Lung microvascular endothelial cell (primary cell): Measurements from ENCODE around the gene LMBR1L. TPM values are rescaled to one million over a fixed set of nuclear protein-coding genes. Genes with fewer than 3 reads are reported as not detected.
A peak's percentile ranks its signal among the peaks of the same experiment; 100 is the strongest.
"Not testable (repeated sequence)": the region's sequence is repeated elsewhere in the genome, so short reads cannot be mapped to it uniquely, and the experiment has no call there.

Source experiments
- DNase-seq, 2 donors: peaks; one replicate each; pipeline versions ENCODE4 v3.0.0 to v3.0.0-alpha.2; 2010; ENCODE audit warnings: low read depth in 2 of 2
- total RNA-seq: library from RNA; depleted of rRNA; stranded (reverse); fragments of >200 nt; gene quantifications from 2 replicates; pipeline ENCODE4 v1.2.1, GENCODE V29; 2014

Gene LMBR1L, protein sequence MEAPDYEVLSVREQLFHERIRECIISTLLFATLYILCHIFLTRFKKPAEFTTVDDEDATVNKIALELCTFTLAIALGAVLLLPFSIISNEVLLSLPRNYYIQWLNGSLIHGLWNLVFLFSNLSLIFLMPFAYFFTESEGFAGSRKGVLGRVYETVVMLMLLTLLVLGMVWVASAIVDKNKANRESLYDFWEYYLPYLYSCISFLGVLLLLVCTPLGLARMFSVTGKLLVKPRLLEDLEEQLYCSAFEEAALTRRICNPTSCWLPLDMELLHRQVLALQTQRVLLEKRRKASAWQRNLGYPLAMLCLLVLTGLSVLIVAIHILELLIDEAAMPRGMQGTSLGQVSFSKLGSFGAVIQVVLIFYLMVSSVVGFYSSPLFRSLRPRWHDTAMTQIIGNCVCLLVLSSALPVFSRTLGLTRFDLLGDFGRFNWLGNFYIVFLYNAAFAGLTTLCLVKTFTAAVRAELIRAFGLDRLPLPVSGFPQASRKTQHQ
- total RNA-seq, result 68.9 and 76.4 TPM in 2 replicates

DNA sequence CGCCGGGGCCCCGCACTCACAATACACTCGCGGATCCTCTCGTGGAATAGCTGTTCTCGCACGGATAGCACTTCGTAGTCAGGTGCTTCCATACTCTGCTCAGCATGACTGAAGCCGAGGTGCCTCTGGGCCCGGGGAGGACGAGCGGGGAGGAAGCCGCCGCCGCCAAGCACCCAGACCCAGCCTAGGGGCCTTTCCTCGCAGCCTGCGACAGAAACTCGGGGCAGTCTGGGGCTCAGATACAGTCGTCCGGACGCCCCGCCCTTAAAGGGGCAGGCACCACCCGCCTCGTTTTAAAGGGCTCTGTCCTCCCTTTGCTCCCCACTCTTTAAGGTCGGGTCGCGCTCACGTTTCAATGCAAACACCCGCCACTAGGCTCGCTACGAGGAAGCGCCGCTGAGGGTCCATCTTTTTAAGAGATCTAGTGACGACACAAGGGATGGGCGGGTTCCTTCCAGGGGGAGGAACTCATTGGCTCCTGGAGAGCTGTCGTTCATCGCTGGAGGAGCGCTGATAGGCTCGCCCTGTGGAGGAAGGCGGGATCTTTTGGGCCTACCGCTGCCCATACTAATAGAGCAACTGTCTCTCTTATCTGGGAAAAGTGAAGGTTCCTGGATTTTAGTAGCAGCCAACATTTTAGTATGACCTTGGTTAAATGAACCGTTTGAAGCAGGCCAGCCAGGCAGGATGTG is at the start of gene LMBR1L:
TSS of gene LMBR1L (minus strand) at position 384 of the 692 bp plus-strand sequence. CDS start at position 92, 292 bp downstream.
- peak; percentile 98 to 99 for DNase-seq

DNA sequence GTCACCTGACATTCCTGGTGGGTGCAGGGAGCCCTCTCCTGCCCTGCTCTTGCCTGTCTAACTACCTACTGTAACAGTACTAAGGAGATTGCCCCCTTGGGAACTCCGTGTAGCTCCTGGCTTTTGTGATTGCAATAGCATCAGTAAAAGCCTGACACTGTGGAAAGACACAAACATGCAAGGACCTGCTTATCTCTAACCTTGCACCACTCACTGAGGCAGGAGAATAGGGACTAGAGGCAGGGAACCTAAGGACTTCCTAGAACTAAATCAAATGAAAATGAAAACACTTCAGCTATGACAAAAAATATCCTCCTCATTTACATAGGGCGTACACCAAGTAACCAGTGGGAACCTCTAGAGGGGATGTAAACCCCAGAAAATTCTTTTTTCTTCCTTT is 49.8 kb upstream of the LMBR1L start:
- no peak for DNase-seq

DNA sequence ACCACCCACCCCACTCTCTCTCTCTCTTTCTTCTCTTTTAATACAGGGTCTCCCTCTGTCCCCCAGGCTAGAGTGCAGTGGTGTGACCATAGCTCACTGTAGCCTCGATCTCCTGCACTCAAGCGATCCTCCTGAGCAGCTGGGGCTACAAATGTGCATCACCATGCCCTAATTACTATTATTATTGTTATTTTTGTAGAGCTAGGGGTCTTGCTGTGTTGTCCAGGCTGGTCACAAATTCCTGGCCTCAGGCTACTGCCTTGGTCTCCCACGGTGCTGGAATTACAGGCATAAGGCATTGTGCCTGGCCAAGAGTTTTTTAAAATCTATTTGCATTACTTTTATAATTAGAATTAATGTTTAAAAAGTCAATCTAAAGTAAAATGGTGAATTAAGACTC is 43.6 kb upstream of the LMBR1L start:
- no peak for DNase-seq

DNA sequence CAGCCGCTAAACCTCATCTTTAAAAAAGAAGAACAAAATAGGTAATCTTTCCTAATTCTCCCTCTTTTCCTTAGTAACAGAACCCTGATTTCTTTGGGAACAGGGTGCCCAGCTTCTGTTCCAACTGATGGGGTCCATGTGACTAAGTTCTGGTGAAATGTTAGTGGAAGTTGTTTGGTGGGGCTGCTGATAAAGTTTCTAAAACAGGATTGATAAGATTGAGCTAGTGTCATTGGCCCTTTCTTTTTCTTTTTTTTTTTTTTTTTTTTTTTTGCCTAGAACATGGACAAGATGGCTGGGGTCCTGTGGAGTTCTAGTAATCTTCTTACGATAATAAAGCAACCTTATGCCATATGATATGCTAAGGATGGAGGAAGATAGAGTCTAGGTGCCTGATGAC is 36.7 kb upstream of the LMBR1L start:
- DNase-seq, result no peak

DNA sequence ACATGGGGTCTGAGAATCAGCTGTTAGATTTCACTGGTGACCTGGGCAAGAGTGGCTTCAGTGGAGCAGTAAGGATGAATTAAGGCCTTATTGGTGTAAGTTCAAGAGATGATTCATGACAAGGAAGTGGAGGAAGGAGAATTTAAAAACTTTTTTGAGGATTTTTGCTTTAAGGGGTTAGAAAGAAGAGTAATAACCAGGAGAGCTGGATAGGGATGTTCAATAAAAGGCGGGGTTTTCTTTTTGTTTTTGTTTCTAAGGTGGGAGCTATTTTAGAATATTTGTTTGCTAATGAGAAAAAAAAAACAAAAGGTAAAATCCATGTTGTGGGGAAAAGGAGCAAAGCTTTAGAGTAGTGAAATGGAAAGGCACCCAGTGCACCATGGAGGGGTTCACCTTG is 35.8 kb upstream of the LMBR1L start:
- no peak for DNase-seq

DNA sequence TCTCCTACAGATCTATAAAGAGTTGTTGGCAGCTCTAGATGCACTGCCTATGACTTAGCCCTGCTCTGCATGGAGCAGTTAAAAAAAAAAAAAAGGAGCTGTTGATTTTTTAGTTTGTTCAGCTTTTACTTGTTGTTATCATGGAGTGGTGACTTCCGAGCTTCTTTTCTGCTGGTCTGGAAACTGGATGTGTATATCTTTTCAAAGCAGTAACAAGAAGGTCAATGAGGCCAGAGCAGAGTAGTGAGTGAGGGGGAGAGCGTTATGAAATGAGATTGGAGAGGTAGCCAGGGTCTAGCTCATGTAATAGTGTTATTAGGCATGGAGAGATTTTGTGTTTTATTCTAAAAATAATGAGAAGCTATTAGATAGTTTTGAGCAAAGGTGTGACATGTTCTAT is 33.7 kb upstream of the LMBR1L start:
- DNase-seq, result no peak

DNA sequence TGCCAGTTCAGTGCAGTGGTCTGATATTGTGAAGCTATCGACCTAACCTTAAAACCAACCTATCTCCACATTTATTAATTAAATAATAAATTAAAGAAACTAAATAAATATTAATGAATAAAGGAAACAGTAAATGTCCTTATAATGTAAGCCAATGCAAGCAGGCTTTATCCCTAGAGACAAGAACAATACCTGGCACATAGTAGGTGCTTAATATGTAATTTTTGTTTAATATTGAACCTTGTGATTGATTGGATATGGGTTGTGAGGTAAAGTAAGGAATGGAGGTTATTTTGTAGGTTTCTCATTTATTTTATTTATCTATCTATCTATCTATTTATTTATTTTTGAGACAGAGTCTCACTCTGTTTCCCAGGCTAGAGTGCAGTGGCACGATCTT is 28.4 kb upstream of the LMBR1L start:
- no peak for DNase-seq

DNA sequence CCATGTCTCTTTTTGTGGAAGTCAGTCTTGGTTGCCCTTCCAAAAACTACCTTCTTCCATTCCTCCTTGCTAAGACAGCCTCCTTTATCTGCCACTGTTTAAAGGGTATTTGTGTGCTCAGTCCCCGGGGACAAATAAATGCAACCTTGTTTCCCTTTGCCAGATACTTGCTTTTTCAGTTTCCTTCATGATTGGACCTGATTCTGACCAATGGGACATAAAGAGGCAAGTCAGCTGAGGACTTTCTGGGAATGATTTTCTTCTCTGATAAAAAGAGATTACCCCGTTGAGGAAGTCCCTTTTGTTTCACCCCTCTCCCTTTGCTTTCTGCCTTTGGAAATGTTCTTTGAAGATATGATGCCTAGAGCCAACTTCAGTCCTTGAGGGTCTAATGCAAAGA is 27.9 kb upstream of the LMBR1L start:
- DNase-seq, result no peak

DNA sequence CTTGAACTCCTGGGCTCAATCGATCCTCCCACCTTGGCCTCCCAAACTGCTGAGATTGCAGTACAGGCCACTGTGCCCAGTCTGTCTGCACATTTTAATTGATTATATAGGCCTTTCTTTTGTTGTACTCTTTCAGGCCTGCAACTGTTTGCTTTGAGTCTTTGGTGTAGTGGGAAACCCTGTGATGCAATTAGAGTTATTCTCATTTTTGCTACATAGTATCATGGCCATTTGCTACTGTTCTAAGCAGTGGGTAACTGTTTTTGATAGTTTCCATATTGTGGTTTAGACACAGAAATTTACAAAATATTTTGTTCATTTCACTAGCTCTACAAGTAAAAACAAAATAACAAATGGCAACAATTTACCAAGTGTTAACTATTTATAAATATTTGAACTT is 26.8 kb upstream of the LMBR1L start:
- DNase-seq, result no peak

DNA sequence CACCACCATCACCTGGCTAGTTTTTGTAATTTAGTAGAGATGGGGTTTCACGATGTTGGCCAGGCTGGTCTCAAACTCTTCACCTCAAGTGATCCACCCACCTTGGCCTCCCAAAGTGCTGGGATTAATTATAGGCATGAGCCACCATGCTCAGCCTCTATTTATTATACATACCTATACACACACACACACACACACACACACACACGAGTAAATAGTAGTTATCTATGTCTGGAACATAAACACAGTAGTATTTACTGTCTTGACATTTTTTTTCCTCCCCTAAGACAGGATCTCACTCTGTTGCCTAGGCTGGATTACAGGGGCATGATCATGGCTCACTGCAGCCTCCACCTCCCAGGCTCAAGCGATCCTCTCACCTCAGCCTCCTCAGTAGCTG is 26.4 kb upstream of the LMBR1L start:
- DNase-seq, result not testable (repeated sequence)

DNA sequence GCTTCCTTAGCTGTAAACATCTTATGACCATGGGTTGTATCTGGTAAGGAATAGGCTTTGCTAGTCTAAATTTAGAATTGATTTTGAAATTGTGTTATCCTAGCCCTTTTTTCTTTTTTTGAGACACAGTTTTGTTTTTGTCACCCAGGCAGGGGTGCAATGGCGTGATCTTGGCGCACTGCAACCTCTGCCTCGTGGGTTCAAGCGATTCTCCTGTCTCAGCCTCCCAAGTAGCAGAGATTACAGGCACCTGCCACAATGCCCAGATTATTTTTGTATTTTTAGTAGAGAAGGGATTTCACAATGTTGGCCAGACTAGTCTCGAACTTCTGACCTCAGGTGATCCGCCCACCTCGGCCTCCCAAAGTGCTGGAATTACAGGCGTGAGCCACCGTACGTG is 22.9 kb upstream of the LMBR1L start:
- DNase-seq, result no peak

DNA sequence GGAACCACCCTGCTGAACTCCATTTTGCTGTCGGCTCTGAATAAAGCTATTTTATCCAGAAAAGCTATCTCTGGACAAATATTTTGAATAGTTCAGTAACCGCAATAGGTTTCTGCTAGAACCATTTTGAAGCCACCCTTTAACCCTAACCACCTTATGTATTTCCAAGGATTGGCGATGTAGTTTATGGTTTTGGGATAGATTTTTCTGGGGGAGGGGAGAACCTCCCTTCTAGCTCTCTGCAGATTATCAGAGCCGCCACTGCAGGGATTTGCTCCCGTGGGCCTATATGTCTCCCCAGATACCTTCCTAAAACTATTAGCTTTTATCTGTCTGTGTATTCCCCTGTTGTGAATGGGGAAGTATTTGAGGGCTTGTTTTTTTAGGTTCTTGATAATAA is 22.4 kb upstream of the LMBR1L start:
- no peak for DNase-seq

DNA sequence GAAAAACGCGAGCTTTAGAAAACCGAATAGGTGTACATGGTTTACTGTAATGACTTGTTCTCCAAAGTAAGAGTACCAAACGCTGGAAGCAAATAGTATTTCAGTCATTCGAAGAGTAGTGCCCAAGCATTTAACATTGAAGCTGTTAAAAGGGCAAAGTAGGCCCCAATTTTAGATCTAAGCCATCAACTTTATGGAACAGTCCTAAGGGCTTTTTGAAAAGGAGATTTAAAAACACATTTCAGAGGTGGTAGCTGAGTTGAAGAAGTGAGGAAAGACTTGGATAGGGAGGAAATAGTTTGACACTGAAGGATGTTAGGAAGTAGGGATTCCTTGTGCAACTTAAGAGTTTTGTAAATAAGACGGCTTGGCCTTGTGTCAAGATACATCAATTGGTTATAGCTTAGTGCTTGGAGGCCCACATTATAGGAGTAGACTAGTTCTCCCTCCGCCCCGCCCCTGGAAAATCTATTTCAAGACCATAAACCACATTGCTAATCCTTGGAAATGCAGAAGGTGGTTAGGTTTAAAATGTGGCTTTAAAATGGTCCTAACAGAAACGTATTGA is 21.3 kb upstream of the LMBR1L start:
- peak in 1 of 2 donors; percentile 44 for DNase-seq

DNA sequence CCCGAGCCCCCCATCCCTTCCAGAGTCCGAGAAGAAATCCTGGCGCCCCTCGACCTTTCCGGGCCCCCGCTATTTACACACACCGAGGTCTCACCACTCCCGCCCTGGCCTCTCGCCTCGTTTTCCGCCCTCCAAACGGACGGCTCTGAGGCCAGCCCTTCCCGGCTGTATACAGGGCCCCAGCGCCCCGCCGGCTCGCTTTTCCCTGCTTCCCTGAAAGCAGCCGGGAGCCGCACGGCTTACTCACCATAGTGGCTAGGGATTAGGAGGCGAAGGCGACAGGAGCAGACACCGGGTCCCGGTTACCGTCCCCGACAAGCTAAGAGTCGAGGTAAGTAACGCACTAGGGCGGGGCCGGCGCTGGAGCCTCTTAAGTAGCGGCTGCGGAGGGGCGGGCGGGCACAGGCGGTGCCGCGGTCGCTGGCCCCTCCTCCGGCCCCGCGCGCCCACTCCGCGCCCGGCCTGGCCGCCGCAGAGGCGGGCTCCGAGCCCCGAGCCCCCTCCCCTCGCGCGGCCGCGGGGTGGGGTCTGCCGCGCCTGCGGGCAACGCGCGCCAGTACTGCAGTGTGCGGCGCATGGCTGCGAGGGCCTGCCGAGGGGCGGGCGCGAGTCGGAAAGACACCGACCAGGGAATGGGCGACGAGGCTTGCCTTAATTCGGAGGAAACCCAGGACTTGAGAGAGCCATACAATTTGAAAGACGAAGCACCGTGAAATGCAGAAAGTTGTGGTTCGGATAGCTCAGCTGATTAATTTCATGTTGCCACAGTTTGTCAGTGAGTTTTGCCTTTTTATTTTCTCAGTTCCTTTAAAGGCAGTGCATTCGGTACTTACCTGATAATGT is 20.6 kb upstream of the LMBR1L start, which contains the start of gene TUBA1B:
TSS of gene TUBA1B (minus strand) at position 345 of the 843 bp plus-strand sequence. CDS start at position 250, 95 bp downstream.
- DNase-seq, result peak; percentile 94

DNA sequence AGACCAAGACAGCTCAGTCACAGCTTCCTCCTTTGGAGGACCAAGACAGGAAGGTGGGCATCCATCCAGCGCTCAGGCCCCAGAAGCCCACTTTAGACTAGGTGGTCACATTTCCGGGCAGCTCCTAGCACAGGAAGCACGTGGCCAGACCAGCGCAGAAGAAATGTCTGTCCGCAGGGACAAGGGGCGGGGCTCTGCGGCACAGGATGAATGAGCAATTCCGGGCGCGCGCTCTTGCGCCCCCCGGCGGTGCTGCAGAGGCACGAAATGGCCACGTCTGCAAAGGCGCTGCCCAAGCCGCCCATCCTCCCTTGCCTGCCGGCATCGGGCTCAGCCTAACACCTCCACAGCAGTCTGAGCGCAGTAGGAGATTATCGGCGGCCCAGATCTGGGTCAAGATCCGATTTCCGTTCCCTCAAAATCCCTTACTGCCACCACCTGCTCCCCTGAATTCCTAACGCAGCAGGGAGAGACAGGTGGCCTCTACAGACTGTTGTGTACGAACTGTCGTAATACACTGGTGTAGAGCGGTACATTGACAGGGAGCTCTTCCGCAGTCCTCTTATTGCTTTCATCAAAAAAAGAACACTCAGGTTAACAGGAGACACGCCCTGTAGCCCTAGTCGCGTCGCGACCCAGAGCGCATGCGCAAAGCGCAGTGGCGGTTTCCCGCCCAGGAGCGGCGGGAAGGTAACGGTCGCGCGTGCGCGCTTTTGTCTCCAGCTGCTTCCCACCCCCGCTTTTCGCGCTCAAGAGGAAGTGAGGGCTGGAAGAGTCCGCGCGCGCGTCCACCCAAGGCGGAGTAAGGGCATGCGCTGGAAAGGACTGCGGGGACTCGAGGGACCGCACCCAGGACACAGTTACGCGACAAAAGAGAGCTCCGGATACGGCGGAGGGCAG is 19.8 kb upstream of the LMBR1L start:
- peak; percentile 97 to 99 for DNase-seq

DNA sequence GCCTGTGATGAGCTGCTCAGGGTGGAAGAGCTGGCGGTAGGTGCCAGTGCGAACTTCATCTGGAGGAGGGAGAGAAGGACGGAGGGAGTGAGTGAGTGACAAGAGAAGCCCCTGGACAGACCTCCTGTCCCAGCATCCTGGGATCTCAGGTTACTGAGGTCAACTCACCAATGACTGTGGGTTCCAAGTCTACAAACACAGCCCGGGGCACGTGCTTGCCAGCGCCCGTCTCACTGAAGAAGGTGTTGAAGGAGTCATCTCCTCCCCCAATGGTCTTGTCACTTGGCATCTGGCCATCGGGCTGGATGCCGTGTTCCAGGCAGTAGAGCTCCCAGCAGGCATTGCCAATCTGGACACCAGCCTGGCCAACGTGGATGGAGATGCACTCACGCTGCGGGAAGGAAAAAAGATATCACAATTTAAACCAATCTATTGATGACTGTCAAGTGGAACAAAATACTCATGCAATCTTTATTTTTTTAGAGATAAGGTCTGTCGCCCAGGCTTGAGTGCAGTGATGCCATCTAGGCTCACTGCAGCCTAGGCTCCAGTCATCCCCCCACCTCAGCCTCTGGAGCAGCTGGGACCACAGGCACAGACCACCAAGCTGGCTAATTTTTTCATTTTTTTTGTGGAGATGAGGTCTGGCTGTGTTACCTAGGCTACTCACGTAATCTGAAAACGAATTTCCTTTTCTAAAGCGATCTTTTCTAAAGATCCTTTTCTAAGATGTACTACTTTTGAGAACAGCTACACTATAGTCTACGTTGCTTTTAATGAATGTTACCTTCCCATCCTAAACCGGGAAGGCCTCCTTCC is 18.9 kb upstream of the LMBR1L start:
- DNase-seq, result no peak

DNA sequence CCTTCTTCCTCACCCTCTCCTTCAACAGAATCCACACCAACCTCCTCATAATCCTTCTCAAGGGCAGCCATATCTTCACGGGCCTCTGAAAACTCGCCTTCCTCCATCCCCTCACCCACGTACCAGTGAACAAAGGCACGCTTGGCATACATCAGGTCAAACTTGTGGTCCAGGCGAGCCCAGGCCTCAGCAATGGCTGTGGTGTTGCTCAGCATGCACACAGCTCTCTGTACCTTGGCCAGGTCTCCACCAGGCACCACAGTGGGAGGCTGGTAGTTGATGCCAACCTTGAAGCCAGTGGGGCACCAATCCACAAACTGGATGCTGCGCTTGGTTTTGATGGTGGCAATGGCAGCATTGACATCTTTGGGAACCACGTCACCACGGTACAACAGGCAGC is 17.3 kb upstream of the LMBR1L start:
- not testable (repeated sequence) for DNase-seq

DNA sequence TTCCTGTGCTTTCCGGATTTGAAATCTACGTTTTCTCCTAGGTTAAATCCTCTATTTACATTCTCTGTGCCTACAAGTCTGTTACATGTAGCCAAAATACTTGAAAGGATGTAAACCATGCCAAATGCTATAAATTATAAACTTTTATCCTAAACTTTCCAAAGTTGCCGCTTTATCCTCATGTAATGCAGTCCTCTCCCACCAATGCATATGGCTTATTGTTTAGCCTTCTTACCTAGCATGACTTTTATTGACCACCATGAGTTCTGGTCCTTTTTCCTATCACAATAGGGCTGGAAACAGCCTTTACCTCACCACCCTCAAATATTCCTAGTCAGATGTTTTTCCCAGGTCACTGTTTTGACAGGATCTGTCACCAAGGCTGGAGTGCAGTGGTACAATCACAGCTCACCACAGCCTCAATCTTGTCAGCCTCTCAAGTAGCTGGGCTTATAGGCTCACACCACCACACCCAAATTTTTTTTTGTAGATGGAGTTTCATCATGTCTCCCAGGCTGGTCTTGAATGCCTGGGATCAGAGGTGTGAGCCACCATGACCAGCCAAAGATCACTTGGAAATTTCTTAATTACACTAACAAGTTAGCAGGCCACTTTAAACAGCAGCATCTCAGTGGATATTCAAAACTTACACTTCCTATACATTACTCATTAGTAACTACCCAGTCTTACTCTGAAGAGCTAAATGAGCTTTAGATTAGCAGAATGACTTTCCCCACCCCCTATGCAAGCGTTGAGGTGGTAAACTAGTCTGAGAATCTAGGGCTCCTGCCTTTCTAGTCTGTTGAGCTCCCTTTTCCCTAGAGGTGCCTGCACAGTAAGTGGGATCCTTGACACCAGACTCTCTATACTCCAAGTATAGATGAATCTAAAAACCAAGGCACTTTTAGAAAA is 16.5 kb upstream of the LMBR1L start:
- no peak for DNase-seq
